Posterior cingulate gyrus (tissue), 11 donors: ENCODE data around the gene DERL3.

Experiments
- DNase-seq, 10 donors: peaks; one replicate each; pipeline versions ENCODE4 v3.0.0 to v3.0.0-alpha.2; 2020 to 2021; ENCODE audit warnings: mixed read lengths in 3 of 10
- intact Hi-C: fragments of 100-400 bp; cut with DNase I; formaldehyde crosslinking; loops from one replicate; pipeline ENCODE4 v1.15.1; 2023

DERL3 gene

GRCh38 chr22:23833017-23833751 is 5.6 kb downstream of the DERL3 start:
- DNase-seq, result peak in 3 of 10 donors; percentile 64 to 80 (median 73)
- intact Hi-C loops, result no loop called here

DNA sequence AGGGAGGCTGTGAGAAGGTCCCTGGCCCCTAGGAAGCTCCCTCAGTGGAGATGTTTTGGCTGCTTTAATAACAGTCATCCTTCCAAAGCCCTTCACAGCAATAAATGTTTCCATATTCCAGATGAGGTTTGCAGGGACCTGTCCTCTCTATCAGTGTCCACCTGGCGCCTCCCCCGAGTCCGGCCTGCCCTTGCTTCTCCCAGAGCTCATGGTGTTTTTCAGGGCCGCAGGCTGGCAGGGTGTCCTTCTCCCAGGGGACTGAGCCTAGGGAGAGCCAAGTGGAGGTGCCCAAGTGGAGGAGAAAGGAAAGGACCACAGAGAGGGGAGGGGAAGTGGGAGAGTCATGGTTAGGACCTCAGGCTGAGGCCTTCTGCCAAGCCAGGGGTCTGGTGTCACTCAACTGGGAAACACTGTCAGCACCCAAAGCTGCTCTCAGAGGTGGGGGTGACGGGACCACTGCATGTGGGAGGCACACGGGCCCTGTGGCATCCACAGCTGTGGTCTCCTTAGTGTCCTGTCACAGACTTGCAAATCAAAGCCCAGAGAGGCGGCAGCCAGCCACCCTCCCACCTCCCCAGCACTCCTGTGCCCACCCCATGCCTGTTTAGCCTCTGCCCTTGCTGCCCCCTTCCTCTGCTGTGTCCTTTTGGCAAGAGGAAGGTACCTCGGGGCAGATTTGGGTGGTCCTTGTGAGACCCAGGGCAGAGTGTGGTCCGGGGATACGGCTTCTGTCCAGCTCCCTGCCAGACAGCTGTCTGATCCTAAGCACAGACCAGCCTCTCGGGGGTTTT is 6.4 kb downstream of the DERL3 start:
- peak in 3 of 10 donors; percentile 58 to 69 (median 68) for DNase-seq
- intact Hi-C loops, result no loop called here

DNA sequence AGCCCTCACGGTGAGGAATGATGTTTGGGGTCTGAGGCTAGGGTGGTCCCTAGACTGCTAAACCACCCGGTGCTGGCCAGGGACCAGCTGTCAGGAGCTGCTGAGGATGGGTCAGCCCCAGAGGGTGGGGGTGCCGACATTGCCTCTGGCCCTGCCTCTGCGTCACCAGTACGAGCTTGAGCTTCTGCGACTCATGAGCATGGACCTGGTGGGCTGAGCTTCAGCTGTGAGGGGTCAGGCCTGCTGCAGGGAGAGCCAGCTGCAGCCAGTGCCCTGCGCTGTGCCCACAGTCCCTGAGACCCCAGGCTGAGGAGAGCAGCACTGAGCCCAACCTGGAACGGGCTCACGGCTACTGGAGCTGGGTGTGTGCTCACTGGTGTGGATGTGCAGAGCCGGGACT is 7.0 kb downstream of the DERL3 start:
- DNase-seq, result peak in 3 of 10 donors; percentile 51 to 68 (median 66)
- intact Hi-C loops, result no loop called here

- DNase-seq, result peak in 2 of 10 donors; percentile 41 to 44
- intact Hi-C loops, result no loop called here
Measured at GRCh38 chr22:23831261-23831660, 7.5 kb downstream of the DERL3 start.

- peak in 2 of 10 donors; percentile 12 to 42 for DNase-seq
- intact Hi-C loops, result no loop called here
Measured at GRCh38 chr22:23829845-23830372, 8.9 kb downstream of the DERL3 start.

DNA sequence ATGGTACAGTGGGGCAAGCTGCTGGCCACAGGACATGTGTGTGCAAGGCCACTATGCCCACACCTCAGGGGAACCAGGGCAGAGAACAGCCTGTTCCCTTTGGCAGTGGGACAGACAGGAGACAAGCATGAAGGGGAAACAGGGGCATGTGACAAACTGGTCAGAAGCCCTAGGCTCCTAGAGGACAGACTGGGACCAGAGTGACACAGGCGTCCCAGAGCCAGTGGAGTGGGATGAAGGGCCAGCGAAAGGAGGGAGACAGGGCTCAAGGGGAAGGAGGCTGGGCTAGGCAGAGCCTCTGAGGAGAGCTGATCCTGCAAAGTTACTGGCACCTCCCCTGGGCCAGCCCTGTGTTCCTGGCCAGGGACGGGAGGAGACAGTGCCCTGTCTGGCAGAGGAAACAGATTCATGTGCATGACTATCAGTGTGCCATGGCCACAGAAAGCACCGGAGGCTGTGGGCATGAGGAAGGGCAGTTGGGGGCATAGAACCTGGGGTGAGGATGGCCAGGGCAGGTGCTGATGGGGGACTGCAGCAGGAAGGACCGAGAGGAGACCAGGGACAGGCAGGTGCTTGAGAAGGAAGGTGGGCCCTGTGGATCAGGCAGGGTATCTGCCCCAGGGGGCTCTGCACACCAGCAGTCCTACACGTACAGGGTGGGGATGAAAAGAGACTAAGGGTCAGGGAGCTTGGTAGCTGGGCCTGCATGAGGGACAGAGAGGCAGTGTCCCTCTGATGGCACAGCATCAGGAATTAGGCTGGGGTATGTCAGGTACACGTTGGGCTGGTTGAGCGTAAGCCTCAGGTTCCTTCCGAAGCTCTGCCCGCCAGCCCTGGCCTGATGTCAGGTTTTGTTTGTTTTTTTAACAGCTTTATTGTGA is 9.8 kb downstream of the DERL3 start:
- DNase-seq, result peak in 3 of 10 donors; percentile 56 to 65 (median 59)
- intact Hi-C loops, result no loop called here

DNA sequence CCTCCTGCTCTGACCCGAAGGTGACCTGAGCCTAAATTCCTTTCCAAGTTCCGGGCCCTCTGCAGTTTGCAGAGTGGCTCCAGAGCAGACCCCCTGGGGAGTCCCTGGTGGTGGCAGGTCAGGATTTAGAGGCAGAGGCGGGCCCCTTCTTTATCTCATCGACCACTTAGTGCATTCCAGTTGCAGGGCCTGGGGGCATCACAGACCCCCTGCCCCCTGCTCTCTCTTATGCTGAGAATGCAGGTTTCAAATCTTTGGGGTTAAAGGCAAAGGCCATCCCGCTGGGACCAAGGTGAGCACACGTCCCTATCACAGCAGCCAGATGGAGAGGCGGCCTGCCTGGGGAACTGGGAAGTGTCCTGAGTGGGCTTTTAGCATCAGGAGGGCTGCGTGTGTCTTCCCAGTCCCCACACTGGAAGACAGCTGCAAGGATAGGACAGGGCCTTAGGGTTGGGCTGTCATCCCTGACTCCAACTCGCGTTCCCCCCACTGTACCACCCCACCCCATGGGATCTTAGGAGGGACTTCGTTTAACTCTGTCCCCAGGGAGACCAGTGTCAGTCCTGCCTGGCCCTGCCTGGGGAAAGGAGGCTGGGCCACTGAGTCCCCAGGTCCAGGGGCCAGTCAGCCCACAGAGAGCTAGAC is 11.3 kb downstream of the DERL3 start:
- DNase-seq, result peak in 3 of 10 donors; percentile 8 to 51 (median 33)
- intact Hi-C loops, result no loop called here

DNA sequence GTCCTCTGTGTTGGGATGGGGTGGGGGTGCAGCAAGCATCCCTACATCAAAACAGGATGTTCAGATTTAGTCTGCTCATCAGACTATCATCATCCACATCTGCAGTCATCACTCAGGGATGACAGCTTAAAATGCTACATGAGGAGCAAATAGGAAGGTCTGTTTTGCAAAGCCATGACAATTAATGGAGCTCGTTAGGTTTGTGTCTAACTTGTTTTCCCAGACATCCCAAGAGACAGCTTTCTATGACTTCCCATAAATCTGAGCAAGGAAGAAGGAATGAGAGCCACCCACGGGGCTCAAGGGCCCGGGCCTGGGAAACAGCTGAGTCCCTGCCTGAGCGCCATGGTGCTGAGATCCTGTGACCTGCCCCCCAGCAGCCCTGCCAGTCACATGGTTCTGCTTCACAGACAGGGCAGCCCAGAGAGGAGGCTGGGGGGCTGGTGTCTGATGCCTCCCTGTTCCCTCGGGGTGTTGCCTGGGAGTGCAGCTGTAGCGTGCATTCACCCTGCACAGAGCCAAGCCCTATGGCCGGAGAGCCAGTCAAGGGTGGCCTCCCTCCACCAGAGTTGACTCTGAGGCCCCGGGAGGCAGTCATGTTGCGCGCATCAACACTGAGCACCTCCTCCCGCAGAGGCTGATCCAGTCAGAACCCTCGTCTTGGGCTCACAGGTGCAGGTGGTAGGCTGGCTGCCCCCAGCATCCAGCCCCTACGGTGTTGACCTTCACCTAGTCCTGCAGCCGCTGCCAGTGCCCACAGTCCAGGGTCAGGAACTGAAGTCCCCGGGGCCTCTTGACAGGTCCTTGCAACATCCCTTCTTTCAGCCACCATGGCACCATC is 12.1 kb downstream of the DERL3 start:
- intact Hi-C loops, result no loop called here
- DNase-seq, result peak in 3 of 10 donors; percentile 60 to 69 (median 64)

DNA sequence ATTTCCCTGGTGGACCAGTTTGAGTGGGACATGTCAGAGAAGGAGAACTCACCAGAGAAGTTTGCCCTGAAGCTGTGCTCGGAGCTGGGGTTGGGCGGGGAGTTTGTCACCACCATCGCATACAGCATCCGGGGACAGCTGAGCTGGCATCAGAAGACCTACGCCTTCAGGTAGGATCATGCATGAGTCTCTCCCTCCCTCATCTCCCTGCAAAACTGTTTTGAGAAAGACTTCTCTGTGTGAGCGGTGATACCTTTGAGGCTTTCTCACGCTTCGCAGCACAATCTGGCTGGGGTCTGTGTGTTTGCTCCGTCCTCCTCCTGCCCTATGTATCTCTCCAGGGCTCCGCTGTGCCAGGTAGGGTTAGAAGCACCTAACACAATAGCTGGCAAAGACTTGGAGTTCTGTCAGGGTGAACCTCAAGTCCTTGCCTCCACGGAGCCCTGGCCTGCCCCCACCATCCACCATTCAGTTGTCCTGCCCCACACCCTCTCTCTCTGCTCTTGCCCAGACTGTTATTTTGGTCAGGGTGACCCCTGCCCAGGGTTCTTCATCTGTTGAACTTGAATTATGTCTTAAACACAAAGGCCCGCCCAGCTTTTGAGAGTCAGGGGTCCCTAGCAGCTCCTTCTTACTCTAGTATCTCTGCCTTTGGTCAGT is 13.4 kb downstream of the DERL3 start:
- DNase-seq, result peak in 3 of 10 donors; percentile 2 to 70 (median 59)
- intact Hi-C loops, result no loop called here

DNA sequence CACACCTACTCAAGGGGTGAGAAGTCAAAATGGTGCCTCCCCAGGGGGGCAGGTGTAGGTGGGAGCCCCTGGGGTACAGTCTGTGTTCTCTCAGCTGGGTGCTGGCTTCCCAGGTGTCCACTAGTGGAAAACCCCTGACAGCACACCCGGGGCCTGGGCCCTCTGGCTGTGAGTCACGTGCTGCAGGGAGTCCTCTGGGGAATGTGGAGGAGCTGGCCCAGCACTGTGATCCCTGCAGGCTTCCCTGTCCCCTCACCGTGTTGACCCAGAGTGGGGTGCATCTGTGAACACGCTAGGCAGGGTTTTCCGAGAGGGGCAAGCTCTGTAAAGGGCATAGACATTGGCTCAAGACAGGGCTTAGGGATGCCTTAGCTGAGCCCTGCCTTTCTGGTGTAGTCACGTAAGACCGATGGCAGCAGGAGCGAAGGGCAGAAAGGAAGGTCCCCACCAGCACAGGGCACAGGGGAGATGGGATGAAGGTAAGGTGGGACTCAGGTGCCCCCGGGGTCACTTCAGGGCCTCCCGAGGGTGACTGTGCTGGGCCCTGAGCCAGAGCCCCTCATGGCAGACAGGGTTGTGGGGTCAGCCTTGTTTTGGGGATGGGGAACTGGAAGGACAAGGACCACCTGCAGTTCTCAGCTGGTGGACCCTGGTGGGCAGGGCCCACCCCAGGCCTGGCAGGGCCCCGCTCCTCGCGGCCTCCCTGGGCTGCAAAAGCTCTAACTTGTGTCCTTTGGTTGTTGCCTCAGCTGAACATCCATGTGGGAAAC is 14.1 kb downstream of the DERL3 start:
- peak in 3 of 10 donors; percentile 14 to 72 (median 43) for DNase-seq
- intact Hi-C loops, result no loop called here

GRCh38 chr22:23823331-23823791 is 15.4 kb downstream of the DERL3 start:
- DNase-seq, result peak in 4 of 10 donors; percentile 12 to 81 (median 50)
- intact Hi-C loops, result no loop called here

DNA sequence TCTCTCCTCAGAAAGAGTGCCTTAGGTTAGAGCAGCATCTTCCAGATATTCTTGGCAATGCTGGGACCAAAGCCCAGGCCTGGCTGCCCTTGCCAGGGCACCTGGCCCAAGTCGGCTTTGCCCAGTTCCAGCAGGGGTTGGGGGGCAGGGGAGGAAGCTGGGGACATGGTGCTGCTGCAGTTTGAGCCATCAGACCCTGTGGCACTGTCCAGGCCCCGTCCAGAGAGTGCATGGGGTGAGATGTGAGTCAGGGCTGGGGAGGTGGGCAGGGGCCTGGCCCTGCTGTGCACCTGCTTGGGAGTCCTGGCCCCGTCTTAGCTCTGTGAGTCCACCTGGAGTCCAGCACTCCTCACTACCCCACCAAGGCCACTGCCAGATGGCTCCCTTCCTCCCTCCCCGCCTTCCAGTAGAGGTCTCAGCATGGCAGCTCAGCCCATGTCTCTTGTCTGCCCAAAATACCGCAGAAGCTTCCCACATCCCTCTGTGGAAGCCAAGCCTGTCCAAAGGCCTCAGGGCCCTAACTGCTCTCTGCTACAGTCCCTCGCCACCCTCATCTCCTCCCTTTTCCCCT is 16.6 kb downstream of the DERL3 start:
- DNase-seq, result peak in 2 of 10 donors; percentile 70 to 87
- intact Hi-C loops, result no loop called here

GRCh38 chr22:23820748-23821211 is 18.0 kb downstream of the DERL3 start:
- intact Hi-C loops, result no loop called here
- peak in 2 of 10 donors; percentile 39 to 54 for DNase-seq

DNA sequence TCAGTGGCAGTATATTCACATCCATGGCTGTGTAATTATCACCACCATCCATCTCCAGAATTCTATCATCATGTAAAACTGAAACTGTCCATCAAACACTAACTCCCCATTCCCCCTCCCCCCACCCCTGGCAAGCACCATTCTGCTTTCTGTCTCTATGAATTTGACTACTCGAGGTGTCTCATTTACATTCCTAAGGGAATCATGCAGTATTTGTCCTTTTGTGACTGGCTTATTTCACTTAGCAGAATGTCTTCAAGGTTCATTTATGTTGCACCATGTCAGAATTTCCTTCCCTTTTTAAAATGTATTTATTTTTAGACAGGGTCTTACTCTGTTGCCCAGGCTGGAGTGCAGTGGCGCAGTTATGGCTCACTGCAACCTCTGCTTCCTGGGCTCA is 20.3 kb downstream of the DERL3 start:
- intact Hi-C loops, result no loop called here
- peak in 2 of 10 donors; percentile 3 to 5 for DNase-seq

DNA sequence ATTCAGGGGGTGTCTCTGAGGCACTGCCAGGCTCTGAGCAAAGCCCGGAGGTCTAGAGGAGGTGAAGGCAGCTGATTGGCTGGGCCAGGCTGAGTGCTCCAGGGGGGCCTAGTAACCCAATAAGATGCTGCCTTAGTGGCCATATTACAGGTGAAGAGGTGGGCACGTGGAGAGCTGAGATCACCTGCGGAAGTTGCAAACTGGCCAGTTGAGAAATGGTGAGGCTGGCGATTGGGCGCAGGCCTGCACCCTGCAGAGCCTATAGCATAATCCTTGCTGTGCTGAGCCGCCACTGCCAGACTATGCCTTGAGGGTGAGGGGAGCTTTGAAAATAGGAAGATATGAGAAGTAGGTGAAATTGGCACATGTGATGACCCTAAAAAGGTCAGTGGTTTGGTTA is 21.7 kb downstream of the DERL3 start:
- peak in 1 of 10 donors; percentile 71 for DNase-seq
- intact Hi-C loops, result no loop called here

DNA sequence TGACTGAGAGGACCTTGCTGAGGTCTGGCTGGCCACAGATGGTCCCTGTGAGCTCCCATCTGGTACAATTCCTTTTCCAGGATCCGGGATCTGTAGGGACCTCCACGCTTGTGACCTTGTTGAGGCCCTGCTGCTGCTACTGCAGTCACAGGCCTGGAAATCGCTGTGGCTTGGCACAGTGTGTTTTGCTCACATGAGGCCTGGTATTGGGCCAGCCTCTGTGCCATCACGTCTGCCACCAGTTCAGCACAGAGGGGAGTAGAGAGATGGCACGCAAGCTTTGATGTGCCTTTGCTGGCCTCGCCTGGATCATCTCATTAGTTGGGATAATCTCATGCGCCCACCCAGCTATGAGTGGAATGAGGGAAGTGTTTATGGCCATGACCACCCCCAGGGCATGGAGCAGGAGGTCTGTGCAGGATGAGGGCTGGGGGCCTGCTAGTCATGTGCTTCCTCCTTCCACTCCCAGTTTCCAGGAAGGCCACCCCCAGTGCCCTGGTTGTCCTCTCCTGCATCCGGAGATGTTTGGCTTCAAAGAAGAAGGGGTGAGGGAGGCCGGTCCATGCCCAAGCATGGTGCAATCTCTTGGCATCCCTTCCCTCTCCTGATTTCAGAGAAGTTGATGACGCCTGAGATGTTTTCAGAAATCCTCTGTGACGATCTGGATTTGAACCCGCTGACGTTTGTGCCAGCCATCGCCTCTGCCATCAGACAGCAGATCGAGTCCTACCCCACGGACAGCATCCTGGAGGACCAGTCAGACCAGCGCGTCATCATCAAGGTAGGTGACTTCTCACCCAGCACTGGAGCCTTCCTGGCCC is 22.4 kb downstream of the DERL3 start:
- intact Hi-C loops, result no loop called here
- DNase-seq, result peak in 9 of 10 donors; percentile 43 to 92 (median 59)
